KMS-11 (cell line): ENCODE data around the gene SEMA3C.

Source experiments
- H2AFZ ChIP-seq: fragments of 200-600 bp; sonication (generic); 2 replicates; pipeline ENCODE4 v1.6.1; 2016; ENCODE audit warnings: antibody characterized with exemption, mixed run types, low read depth
- H3K27ac ChIP-seq: fragments of 200-600 bp; sonication (generic); 2 replicates; pipeline ENCODE4 v1.6.1; 2016; ENCODE audit warnings: mild to moderate bottlenecking, mixed run types
- H3K27me3 ChIP-seq: fragments of 200-600 bp; sonication (generic); 2 replicates; pipeline ENCODE4 v1.6.1; 2017; ENCODE audit warnings: mild to moderate bottlenecking, low read depth, mixed run types, moderate library complexity; ENCODE audit not compliant: insufficient read depth
- H3K36me3 ChIP-seq: fragments of 200-600 bp; sonication (generic); 2 replicates; pipeline ENCODE4 v1.6.1; 2017; ENCODE audit warnings: mild to moderate bottlenecking, mixed run types; ENCODE audit not compliant: insufficient read depth
- H3K4me1 ChIP-seq: fragments of 200-600 bp; sonication (generic); 2 replicates; pipeline ENCODE4 v1.6.1; 2016; ENCODE audit warnings: mild to moderate bottlenecking, low read depth, mixed run types; ENCODE audit not compliant: poor library complexity, severe bottlenecking
- H3K4me2 ChIP-seq: fragments of 200-600 bp; sonication (generic); 2 replicates; pipeline ENCODE4 v1.7.0; 2016; ENCODE audit warnings: mild to moderate bottlenecking, mixed run types
- H3K4me3 ChIP-seq: fragments of 200-600 bp; sonication (generic); IDR thresholded peaks from 2 replicates; pipeline ENCODE4 v1.6.1; 2017; ENCODE audit warnings: low read depth, low read length, mixed read lengths; ENCODE audit not compliant: insufficient read depth
- H3K79me2 ChIP-seq: fragments of 200-600 bp; sonication (generic); 2 replicates; pipeline ENCODE4 v1.6.1; 2016; ENCODE audit warnings: low read depth, mixed run types; ENCODE audit not compliant: insufficient read depth
- H3K9ac ChIP-seq: fragments of 200-600 bp; sonication (generic); 2 replicates; pipeline ENCODE4 v1.6.1; 2016; ENCODE audit warnings: mild to moderate bottlenecking, mixed run types
- H4K20me1 ChIP-seq: fragments of 200-600 bp; sonication (generic); 2 replicates; pipeline ENCODE4 v1.6.1; 2016; ENCODE audit warnings: mild to moderate bottlenecking, mixed run types; ENCODE audit not compliant: insufficient read depth
- TF ChIP-seq, protein P1 (sequence below): fragments of 200-600 bp; sonication (generic); conservative IDR thresholded peaks from 2 replicates; pipeline ENCODE4 v1.6.1; 2017; ENCODE audit warnings: low read depth, mild to moderate bottlenecking, antibody characterized with exemption, low read length, moderate library complexity, mixed read lengths

SEMA3C gene

DNA sequence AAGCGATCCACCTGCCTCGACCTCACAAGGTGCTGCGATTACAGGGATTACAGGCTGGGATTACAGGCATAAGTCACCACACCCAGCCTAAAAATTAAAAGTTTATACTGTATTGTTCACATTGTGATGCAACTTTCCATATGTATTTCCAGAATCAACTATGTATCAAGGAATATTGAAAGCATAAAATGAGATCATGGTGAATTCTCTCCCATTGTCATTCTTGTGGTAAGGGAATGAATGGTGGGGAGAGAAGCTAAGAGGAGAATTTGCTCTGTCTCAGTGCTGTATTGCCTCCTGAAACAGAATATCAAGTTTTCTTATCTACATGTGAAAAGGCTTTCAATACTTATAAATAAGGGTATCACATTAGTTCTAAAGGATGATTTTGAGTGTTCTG is 198.7 kb downstream of the SEMA3C start:
- no peak overlapping the region for H3K4me2 ChIP-seq
- peaks cover 6% of the 10 kb centered on the region for H3K4me1 ChIP-seq

DNA sequence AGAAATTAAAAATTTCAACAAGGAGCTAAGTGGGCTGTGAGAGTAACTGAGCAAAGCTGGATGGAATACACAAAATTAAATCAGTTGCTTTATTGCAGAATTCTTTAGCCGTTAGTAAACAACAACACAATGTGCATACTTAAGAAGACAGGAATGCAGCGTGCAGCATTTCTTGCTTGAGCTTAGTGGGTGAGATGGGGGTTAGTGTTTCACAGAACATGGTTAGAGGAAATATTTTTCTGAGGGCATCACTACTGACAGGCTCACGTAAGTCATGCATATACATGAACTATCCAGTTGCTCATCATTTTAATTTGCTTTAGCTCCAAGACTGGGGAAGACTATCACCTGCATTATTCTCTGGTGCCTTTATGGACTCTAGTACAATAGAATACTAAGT is 199.6 kb downstream of the SEMA3C start:
- no peaks in the 10 kb centered on the region for H3K27me3 ChIP-seq
- H3K4me2 ChIP-seq: no peak overlapping the region
- H3K4me3 ChIP-seq: no peak overlapping the region
- H4K20me1 ChIP-seq: no peaks in the 10 kb centered on the region
- H3K9ac ChIP-seq: no peak overlapping the region
- H3K4me1 ChIP-seq: no peaks in the 10 kb centered on the region
- no peaks in the 10 kb centered on the region for H3K36me3 ChIP-seq
- no peak overlapping the region for H2AFZ ChIP-seq
- no peaks in the 10 kb centered on the region for H3K79me2 ChIP-seq
- H3K27ac ChIP-seq: no peak overlapping the region
- TF ChIP-seq, protein P1, sequence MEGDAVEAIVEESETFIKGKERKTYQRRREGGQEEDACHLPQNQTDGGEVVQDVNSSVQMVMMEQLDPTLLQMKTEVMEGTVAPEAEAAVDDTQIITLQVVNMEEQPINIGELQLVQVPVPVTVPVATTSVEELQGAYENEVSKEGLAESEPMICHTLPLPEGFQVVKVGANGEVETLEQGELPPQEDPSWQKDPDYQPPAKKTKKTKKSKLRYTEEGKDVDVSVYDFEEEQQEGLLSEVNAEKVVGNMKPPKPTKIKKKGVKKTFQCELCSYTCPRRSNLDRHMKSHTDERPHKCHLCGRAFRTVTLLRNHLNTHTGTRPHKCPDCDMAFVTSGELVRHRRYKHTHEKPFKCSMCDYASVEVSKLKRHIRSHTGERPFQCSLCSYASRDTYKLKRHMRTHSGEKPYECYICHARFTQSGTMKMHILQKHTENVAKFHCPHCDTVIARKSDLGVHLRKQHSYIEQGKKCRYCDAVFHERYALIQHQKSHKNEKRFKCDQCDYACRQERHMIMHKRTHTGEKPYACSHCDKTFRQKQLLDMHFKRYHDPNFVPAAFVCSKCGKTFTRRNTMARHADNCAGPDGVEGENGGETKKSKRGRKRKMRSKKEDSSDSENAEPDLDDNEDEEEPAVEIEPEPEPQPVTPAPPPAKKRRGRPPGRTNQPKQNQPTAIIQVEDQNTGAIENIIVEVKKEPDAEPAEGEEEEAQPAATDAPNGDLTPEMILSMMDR: no peak

More for the DNA sequence above, 198.7 kb downstream of the SEMA3C start:
- no peak overlapping the region for H3K27ac ChIP-seq
- no peaks in the 10 kb centered on the region for H3K79me2 ChIP-seq
- H3K9ac ChIP-seq: no peak overlapping the region
- no peaks in the 10 kb centered on the region for H3K27me3 ChIP-seq
- TF ChIP-seq, protein P1: no peak
- no peaks in the 10 kb centered on the region for H3K36me3 ChIP-seq
- no peak overlapping the region for H2AFZ ChIP-seq
- no peak overlapping the region for H3K4me3 ChIP-seq
- H4K20me1 ChIP-seq: no peaks in the 10 kb centered on the region

DNA sequence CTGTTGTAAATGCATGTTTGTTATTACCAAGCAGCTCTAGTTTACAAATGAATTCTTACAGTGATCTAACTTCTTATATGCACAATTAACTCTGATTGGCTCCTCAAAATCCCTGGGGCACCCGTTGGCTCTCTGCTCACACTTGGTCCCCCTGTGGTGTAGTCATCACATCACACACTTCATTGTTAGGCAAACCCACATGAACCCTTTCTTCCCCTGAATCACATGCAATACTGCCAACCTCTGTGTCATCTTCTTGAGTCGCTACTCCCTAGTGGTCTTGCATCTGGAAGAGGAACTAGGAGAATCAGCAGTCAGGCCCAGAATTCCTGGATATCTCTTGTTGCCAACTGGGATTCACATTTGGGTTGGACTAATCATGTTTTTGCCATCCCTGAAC is 207.3 kb downstream of the SEMA3C start:
- TF ChIP-seq, protein P1: no peak
- Histone ChIP-seq H3K27ac (no peak overlapping the region), H3K4me1 (no peaks in the 10 kb centered on the region), H3K36me3 (no peaks in the 10 kb centered on the region), H4K20me1 (no peaks in the 10 kb centered on the region), H3K4me2 (no peak overlapping the region), H3K27me3 (no peaks in the 10 kb centered on the region), H2AFZ (no peak overlapping the region), H3K4me3 (no peak overlapping the region), H3K9ac (no peak overlapping the region), H3K79me2 (no peaks in the 10 kb centered on the region)

DNA sequence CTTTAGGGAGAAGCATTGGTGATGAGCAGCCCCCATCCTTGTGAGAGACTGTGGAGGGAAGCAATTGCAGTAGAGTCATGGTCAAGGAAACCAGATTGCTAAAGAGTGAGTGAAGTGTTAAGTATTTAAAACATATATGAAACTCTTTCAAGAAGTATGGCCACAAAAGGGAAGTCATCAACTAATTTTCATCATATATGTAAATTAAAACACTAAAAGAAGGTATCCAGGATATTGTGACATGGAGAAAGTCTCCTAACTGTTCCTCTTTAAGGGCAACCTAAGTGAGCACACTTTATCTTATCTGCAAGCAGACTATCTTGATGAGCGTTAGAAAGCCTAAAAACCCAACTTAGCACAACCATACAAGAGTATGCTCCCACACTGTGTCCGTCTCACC is 210.7 kb downstream of the SEMA3C start:
- H2AFZ ChIP-seq: no peak overlapping the region
- TF ChIP-seq, protein P1: no peak
- no peak overlapping the region for H3K4me2 ChIP-seq
- H3K9ac ChIP-seq: no peak overlapping the region
- H3K36me3 ChIP-seq: no peaks in the 10 kb centered on the region
- no peak overlapping the region for H3K4me3 ChIP-seq
- H3K79me2 ChIP-seq: no peaks in the 10 kb centered on the region
- no peak overlapping the region for H3K27ac ChIP-seq
- H3K27me3 ChIP-seq: no peaks in the 10 kb centered on the region
- H4K20me1 ChIP-seq: no peaks in the 10 kb centered on the region
- H3K4me1 ChIP-seq: no peaks in the 10 kb centered on the region
